ENCODE measurements around the gene SEBOX.

SEBOX gene

DNA sequence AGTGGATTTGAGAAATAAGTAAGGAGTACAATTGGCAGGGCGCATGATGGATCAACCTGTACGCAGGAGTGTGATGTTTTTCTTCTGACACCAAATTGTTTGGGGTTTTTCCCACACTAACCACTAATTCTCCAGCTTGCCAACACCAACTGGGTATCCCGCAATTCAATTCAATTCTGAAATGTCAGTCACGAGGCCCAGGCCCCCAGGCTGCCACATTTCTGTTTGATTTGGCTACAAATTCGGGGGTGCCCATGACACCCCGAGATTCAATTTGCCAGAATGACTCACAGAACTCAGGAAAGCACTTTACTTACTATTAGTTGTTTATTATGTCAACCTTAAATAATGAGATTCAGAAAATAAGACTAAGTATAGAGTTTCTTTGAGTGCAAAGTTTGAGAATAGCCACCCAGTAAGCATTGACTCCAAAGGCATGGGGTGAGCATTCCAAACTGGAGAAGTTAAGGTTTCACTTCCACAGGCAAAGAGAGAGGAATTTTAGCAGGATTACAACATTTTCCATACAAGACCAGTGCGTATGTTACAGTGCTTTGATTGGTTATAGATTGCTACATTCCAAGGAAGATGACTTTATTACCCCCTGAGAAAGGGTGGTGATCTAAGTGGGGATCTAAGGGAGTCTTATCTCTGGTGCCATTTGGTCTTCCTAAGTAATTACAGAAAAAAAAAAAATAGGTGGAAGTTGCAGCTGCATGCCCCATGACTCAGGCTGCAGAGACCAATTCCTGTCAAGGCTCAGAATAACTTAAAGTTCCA lies 29.5 kb upstream of the SEBOX start:
- no peak for DNase-seq (ENCODE audit: low read depth, low spot score)

DNA sequence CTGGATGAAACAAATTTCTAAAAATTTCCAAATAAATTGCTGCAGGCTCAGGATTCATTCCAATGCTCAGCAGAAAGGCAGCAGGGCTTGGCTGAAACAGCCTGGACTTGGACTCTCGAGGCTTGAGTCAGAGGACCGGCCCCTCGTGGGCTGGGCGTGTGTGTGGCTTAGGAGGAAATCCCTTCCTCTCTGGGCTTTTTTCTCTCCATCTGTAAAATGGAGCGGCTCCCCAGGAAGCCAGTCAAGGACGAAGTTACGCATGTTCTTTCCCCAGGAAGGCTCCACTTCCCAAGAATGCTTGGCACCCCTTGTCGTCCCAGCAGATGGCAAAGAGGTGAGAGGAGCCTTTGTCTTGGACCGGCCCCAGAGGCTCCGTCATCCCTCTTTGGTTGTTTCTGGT lies 27.5 kb upstream of the SEBOX start:
- no peak for DNase-seq (ENCODE audit: low read depth, low spot score)

DNA sequence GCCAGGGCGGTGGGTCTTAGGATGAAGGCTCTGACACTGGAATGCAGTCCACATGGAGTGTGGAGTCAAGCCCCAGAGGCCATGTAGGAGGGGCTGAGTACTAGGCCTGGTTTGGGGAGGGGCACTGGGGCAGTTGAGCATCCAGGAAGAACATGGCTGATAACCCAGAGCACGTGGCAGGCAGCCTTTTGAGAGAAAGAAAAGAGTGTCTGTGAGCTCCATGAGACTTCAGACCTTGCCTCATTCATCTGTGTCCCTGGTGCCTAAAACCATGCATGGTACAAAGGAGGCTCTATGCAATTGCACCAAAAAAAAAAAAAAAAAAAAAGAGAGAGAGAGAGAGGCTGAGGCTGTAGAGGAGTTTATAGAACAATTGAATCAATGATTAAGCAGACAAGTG lies 26.4 kb upstream of the SEBOX start:
- DNase-seq (ENCODE audit: low read depth, low spot score): no peak

DNA sequence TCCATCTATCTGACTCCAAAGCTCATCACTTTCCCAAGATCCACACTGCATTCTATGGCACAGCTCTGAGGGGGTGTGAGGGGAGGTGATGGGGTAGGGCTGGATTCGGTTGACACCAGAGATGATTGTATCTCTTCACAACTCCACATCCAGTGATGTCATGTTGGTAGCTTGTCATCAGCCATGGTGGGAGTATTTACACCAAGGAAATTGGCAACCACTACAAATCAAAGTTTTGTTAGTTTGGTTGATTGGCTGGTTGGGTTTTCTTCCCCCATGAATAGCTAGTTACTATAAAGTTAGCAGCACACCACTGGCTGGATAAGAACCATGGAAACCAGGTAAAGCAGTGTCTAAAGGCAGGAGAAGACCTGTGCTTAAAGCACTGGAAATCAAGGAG lies 26.0 kb upstream of the SEBOX start:
- no peak for DNase-seq (ENCODE audit: low read depth, low spot score)

DNA sequence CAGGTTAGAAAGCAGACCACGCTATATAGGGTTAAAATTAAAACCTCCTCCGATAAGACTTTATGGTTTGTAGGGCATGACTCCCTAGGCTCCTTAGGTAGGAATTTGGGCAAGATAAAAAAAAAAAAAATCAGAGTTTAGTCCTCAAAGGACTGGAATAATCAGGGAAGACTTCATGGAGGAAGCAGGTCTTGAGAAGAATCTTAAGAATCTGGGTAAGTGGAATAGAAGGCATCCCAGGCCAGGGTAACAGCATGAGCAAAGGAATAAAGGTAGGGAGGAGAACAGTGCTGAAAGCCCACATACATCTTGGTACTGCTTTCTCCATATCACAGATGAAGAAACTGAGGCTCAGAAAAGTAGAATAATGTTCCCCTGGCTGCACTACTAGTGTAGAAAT lies 25.6 kb upstream of the SEBOX start:
- DNase-seq (ENCODE audit: low read depth, low spot score): no peak

DNA sequence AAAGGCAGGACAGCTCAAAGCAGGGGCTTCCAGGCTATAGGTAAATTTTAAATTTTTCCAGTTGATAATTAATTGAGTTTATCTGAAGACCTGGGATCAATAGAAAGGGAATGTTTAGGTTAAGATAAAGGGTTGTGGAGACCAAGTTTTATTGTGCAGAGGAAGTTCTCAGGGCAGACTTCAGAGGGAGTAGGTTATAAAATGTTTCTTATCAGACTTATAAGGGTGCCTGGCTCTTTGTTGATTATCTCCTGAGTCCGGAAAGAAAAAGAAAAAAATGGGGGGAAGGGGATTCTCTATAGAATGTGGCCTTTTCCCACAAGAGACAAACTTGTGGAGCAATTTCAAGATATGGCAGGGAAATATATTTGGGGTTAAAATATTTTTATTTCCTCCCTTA lies 25.1 kb upstream of the SEBOX start:
- DNase-seq (ENCODE audit: low read depth, low spot score): no peak

DNA sequence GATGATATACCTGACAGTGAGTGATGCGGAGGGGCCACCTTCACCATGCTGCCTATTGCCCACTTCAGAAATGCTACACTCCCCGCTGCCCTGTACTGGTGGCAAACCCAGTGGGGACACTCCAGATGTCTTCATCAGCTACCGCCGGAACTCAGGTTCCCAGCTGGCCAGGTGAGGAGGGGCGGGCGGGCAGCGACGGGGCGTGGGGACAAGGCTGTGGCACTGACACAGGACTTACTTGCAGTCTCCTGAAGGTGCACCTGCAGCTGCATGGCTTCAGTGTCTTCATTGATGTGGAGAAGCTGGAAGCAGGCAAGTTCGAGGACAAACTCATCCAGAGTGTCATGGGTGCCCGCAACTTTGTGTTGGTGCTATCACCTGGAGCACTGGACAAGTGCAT lies 23.1 kb upstream of the SEBOX start:
- no peak for DNase-seq (ENCODE audit: low read depth, low spot score)

DNA sequence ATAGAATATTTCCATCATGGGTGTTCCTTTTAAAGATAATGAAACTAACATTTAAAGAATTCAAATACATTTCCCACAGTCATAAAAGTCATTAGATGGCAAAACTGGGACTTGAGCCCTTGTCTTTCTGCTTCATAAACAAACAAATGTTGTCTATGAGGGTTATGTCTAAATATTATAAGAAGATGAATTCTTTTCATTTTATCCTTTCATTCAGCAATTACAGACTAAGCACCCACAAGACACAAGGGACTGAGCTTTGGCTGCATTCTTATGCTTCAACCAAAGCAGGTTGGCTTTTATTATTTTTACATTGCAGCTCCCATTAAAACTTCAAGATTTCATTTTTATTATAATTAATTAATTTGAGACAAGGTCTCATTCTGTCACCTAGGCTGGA lies 21.4 kb upstream of the SEBOX start:
- no peak for DNase-seq (ENCODE audit: low read depth, low spot score)

DNA sequence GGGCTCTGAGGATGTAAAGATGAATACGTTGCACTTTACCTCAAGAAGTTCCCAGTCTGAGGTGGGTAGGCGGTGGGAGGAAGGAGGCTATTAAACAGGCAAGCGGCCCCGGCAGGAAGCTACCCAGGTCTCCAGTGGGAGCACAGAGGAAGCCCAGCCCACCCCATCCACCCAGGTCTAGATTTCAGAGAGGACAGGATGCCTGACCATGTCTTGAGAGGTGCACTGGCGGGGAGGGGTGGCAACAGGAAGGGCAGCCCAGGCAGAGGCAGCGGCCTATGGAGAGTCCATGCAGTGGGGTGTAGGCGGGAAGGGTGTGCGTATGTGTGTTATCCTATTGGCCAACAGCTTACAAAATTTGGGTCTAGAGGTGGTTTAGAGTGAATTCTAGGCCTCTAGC lies 20.4 kb upstream of the SEBOX start:
- DNase-seq (ENCODE audit: low read depth, low spot score): no peak

DNA sequence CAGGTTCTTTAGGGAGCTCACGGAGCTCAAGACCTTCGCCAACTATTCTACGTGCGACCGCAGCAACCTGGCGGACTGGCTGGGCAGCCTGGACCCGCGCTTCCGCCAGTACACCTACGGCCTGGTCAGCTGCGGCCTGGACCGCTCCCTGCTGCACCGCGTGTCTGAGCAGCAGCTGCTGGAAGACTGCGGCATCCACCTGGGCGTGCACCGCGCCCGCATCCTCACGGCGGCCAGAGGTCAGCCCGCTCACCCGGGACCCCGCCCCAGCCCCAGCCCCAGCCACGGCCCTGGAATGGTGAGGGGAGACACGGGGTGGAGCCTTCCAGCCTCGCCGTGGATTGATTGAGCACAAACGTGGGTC lies 20.0 kb upstream of the SEBOX start:
- no peak for DNase-seq (ENCODE audit: low read depth, low spot score)

DNA sequence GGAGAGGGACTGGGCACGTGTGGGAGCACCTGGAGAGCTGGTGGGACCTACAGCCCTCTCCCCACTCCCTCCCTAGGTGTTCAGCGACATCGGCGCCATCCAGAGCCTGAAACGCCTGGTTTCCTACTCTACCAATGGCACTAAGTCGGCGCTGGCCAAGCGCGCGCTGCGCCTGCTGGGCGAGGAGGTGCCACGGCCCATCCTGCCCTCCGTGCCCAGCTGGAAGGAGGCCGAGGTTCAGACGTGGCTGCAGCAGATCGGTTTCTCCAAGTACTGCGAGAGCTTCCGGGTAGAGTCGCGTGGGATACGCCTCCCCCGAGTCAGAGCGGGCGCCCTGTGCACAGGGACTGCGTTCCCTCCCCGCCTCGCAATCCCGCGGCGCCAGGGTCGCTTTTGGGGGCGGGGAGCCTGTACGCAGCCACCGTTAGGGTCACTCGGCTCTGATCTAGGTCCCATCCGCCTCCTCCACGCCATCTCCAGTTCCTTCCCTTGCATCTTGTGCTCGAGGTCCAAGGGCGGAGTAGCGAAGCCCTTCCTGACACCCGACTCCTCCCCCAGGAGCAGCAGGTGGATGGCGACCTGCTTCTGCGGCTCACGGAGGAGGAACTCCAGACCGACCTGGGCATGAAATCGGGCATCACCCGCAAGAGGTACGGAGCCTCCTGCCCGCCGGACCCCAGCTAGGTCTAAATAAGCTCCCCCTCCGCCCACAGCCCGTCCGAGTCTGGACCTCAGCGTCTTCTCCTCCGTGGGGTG lies 19.5 kb upstream of the SEBOX start:
- DNase-seq (ENCODE audit: low read depth, low spot score): no peak

DNA sequence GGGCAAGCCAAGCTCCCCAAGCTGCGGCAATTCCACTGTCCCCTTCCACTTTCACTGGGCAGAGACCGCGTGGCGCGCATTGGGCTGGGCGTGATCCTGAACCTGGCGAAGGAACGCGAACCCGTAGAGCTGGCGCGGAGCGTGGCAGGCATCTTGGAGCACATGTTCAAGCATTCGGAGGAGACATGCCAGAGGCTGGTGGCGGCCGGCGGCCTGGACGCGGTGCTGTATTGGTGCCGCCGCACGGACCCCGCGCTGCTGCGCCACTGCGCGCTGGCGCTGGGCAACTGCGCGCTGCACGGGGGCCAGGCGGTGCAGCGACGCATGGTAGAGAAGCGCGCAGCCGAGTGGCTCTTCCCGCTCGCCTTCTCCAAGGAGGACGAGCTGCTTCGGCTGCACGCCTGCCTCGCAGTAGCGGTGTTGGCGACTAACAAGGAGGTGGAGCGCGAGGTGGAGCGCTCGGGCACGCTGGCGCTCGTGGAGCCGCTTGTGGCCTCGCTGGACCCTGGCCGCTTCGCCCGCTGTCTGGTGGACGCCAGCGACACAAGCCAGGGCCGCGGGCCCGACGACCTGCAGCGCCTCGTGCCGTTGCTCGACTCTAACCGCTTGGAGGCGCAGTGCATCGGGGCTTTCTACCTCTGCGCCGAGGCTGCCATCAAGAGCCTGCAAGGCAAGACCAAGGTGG lies 16.3 kb upstream of the SEBOX start:
- no peak for DNase-seq (ENCODE audit: low read depth, low spot score)

DNA sequence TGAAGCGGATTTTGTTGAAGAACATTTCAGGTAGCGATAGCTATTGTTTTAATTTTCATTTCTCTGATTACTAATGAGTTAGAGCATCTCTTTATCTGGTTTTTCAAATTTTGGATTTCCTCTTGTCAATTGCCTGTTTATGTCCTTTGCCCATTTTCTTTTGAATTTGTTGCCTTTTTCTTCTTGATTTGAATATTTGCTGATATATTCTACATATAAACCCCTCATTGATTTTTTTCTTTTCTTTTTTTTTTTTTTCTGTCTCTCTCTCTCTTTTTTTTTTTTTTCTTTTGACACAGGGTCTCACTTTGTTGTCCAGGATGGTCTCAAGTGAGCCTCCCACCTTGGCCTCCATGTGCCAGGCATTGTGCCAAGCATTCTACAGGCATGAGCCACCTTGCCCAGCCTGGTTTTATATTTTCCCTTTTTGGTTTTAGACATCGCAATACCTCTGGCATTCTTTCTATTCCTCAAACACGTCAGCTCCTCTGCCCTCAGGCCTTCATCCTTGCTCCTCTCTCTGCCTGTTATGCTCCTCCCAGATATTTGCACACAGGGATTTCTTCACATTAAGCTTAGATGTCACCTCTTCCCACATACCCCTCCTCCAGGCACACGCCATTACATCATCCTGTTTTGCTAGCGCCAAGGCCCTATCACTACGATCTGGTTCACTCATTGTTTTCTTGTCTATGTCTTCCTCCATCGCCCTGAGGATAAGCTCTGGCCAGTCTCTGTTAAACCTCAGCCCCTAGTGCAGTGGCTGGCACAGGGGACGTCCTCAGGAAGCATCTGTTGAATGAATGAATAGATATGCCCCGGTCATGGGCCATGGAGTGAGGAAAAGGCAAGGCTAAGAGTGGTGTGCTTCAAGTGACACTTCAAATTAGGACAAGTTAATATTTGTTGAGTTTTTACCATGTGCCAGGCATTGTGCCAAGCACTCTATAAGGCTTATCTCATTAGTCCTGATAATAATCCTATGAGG lies 15.1 kb upstream of the SEBOX start:
- DNase-seq (ENCODE audit: low read depth, low spot score): no peak

DNA sequence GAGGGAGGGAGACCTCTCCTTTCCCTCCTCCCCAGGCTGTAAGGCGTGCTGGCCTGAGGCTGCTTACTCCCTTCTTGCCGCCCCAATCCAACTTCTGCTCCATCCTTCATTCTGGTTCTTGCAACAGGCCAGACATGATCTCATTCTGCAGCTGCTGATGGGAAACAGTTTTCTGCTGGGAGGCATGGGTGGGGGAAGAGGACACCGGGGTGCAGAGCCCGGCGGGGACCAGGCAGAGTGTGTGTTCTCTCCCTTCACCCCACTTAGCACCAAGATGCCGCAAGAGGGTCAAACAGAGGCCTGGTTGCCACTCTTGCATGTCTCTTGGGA lies 7.9 kb upstream of the SEBOX start:
- DNase-seq (ENCODE audit: low read depth, low spot score): no peak

DNA sequence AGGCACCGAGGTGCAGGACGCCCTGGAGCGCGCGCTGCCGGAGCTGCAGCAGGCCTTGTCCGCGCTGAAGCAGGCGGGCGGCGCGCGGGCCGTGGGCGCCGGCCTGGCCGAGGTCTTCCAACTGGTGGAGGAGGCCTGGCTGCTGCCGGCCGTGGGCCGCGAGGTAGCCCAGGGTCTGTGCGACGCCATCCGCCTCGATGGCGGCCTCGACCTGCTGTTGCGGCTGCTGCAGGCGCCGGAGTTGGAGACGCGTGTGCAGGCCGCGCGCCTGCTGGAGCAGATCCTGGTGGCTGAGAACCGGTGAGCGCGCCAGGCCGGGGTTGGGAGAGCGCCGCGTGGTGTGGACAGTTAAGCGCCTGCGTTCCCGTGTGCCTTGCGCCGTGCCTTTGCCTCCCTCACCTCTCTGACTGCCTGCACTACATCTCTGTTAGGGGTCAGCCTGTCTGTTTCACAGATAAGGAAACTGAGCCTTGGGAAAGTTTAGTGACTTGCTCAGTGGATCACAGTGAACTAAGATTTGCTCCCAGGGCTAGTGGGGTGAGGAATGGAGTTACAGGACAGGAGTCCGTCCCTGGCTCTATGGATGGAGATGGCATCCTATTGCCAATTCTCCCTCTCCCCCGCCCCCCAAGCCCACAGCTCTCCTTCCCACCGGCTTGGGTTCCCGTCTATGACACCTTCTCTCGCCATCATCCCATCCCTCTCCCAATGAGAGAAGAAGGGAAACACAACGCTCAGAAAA lies 7.4 kb upstream of the SEBOX start:
- no peak for DNase-seq (ENCODE audit: low read depth, low spot score)

DNA sequence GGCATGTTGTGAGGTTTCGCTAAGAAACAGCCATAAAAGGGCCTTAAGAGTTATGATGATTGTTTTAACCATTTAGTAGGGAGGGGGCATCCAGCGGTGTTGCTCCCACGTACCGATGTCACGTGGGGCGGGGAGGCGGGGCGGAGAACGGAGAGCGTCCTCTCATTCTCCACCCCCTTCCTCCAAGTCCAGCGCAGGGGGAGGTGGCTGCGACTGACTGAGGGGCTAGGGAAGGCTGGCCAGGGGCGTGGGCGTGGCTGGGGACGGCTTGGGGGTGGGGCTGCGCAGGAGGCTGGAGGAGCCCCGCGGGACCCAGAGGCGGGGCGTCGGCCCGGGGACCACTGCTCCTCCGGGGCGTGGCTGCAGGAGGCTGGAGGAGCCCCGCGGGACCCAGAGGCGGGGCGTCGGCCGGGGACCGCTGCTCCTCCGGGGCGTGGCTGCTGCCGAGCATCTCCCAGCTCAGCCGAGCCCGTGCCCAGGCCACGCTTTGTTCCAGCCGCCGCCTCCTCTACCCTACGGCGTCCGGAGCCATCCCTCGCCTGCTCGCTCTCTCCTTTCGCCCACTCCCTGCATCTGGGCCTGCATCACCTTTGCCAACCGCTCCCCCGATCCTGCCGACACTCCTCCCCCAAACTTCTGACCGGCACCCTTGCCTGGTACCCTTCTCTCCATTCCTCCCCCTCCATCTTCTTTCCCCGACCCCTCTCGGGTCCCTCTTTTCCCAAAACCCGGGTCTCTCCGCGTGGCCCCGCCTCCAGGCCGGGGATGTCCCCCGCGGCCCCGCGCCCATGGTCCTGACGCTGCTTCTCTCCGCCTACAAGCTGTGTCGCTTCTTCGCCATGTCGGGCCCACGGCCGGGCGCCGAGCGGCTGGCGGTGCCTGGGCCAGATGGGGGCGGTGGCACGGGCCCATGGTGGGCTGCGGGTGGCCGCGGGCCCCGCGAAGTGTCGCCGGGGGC lies 6.5 kb upstream of the SEBOX start, which contains the start of gene SARM1:
Gene SARM1 (plus strand): TSS at position 450 of the 958 bp plus-strand sequence. CDS start 339 bp downstream, at position 789.
- DNase-seq (ENCODE audit: low read depth, low spot score): no peak

DNA sequence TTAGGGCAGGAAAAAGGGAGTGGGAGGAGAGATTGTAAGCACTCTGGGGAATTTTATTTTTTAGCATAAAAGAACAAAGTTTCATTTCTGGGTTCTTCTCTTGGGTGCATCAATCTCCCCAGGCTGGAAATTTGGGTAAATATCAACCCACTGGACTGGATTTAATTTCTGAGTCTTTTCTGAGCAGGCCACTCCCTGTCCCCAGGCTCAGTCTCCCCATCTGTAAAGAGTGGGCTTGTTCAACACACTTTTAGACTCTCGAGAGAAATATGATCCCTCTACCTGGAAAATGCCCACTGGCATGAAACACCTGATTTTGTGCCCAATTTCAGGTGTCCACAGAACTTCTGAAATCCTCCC lies 5.7 kb upstream of the SEBOX start:
- no peak for DNase-seq (ENCODE audit: low read depth, low spot score)

DNA sequence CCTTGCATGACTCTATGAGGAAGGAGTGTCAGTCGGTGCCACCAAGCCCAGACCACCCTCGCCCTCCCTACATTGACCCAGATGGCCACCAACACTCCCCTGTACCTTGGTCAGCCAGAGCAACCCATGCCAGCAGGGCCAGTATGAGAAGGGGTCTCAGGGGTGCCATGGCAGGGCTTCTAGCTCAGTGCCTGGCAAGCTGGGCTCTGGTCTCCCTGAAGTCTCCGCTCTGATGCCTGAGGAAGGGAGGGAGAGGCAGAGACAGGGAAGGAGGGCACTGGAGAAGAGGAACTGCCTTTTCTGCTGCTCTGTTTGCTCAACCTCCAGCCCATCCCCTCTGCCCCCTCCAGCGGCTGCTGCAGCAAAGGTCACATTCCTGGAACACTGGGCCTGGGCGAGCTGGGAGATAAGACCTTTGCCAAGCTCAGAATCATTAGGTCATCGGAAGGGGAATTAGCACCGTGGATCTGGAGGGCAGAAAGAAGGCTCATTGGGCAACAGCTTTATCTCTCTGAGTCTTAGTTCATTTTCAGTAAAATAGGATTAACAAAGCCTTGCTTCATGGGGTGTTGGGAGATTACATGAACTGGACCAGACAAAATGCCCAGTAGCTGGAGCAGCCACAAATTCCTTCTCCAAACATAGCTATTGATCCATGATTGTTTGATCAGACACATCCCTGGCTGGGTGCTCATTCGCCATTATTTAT lies 5.2 kb upstream of the SEBOX start, which contains the start of gene VTN:
Gene VTN (minus strand): TSS at position 273 of the 709 bp plus-strand sequence. CDS start 104 bp downstream, at position 169.
- no peak for DNase-seq (ENCODE audit: low read depth, low spot score)

DNA sequence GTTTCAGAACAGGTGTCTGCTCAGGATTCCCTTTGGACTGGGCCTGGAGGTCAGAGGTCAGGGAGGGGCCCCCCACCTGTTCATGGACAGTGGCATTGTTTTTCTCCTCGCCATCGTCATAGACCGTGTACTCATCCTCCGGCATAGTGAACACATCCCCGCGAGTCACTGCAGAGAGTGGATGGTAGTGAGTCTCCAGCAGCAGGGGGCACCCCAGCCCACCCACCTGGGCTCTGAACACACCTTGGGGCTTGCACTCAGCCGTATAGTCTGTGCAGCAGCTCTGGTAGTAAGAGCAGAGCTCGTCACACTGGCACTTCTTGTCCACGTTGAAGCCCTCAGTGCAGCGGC lies 4.7 kb upstream of the SEBOX start:
- DNase-seq (ENCODE audit: low read depth, low spot score): no peak

All from iPS DF 19.7 (cell line).